Effector memory CD4-positive, alpha-beta T cell (primary cell): Measurements from ENCODE around the gene LILRB5.
"Not testable (repeated sequence)": the region's sequence is repeated elsewhere in the genome, so short reads cannot be mapped to it uniquely, and the experiment has no call there.

ENCODE experiments used
- DNase-seq, 3 donors: peaks; one replicate each; pipeline ENCODE4 v3.0.0-alpha.2; 2020
- H3K27ac ChIP-seq: 2 replicates; pipeline ENCODE4 v1.7.0; 2013; ENCODE audit warnings: mild to moderate bottlenecking, low read length, moderate library complexity; ENCODE audit not compliant: insufficient read depth, poor library complexity, severe bottlenecking
- H3K27me3 ChIP-seq: replicated peaks from 2 replicates; pipeline ENCODE4 v1.7.0; 2013; ENCODE audit warnings: mild to moderate bottlenecking, low read length; ENCODE audit not compliant: insufficient read depth, control insufficient read depth, poor library complexity, severe bottlenecking
- H3K36me3 ChIP-seq: 2 replicates; pipeline ENCODE4 v1.7.0; 2013; ENCODE audit warnings: mild to moderate bottlenecking, low read length, moderate library complexity; ENCODE audit not compliant: control insufficient read depth, insufficient read depth
- H3K4me1 ChIP-seq: 2 replicates; pipeline ENCODE4 v1.7.0; 2013; ENCODE audit warnings: low read length, mild to moderate bottlenecking; ENCODE audit not compliant: control insufficient read depth, insufficient read depth, poor library complexity, severe bottlenecking
- H3K4me3 ChIP-seq: 2 replicates; pipeline ENCODE4 v1.7.0; 2013; ENCODE audit warnings: low read length, low read depth, mild to moderate bottlenecking; ENCODE audit not compliant: insufficient read depth, poor library complexity, severe bottlenecking
- H3K9me3 ChIP-seq: 2 replicates; pipeline ENCODE4 v1.7.0; 2013; ENCODE audit warnings: mild to moderate bottlenecking, low read length, moderate library complexity; ENCODE audit not compliant: control insufficient read depth
- total RNA-seq, 3 donors: gene quantifications; one replicate each; lab custom pipeline; 2026; lab: John Stamatoyannopoulos, UW

LILRB5 gene
- 0 reads per million in 3 donors for total RNA-seq

GRCh38 chr19:54257116-54257480 is at the start of gene LILRB5:
TSS of gene LILRB5 (minus strand) at chr19:54257273. CDS start at chr19:54257193, 80 bp downstream.
- DNase-seq, result no peak
- no peaks in the 10 kb centered on the region for H3K9me3 ChIP-seq
- no peaks in the 10 kb centered on the region for H3K36me3 ChIP-seq
- no peaks in the 10 kb centered on the region for H3K27me3 ChIP-seq
- H3K4me1 ChIP-seq, result no peaks in the 10 kb centered on the region
- H3K4me3 ChIP-seq, result no peak within 1 kb of the TSS
- no peak within 1 kb of the TSS for H3K27ac ChIP-seq

GRCh38 chr19:54305141-54305540 is 48.1 kb upstream of the LILRB5 start:
- Histone ChIP-seq H3K4me1 (peaks cover 3% of the 10 kb centered on the region), H3K4me3 (no peak overlapping the region), H3K36me3 (no peaks in the 10 kb centered on the region), H3K27ac (no peak overlapping the region), H3K27me3 (no peaks in the 10 kb centered on the region), H3K9me3 (no peaks in the 10 kb centered on the region)
- DNase-seq, result no peak

- Histone ChIP-seq H3K4me3 (no peak overlapping the region), H3K27me3 (no peaks in the 10 kb centered on the region), H3K27ac (no peak overlapping the region), H3K4me1 (peaks cover 3% of the 10 kb centered on the region), H3K9me3 (no peaks in the 10 kb centered on the region), H3K36me3 (no peaks in the 10 kb centered on the region)
- DNase-seq, result no peak
These were observed 45.2 kb upstream of the LILRB5 start for GRCh38 chr19:54302257-54302656.

- Histone ChIP-seq H3K27me3 (no peaks in the 10 kb centered on the region), H3K36me3 (no peaks in the 10 kb centered on the region), H3K27ac (no peak overlapping the region), H3K9me3 (no peaks in the 10 kb centered on the region), H3K4me3 (no peak overlapping the region), H3K4me1 (peaks cover 3% of the 10 kb centered on the region)
- DNase-seq, result no peak
These were observed 42.4 kb upstream of the LILRB5 start for GRCh38 chr19:54299515-54299914.

GRCh38 chr19:54299126-54299498 is 42.0 kb upstream of the LILRB5 start:
- H3K36me3 ChIP-seq, result no peaks in the 10 kb centered on the region
- H3K4me3 ChIP-seq, result no peak overlapping the region
- DNase-seq, result no peak
- H3K27me3 ChIP-seq, result no peaks in the 10 kb centered on the region
- no peaks in the 10 kb centered on the region for H3K9me3 ChIP-seq
- no peak overlapping the region for H3K27ac ChIP-seq
- H3K4me1 ChIP-seq, result peaks cover 2% of the 10 kb centered on the region

GRCh38 chr19:54298357-54299125 is 41.5 kb upstream of the LILRB5 start:
- H3K27me3 ChIP-seq, result no peaks in the 10 kb centered on the region

GRCh38 chr19:54297759-54298305 is 40.8 kb upstream of the LILRB5 start:
- Histone ChIP-seq H3K27me3 (no peaks in the 10 kb centered on the region), H3K4me3 (no peak overlapping the region), H3K4me1 (no peaks in the 10 kb centered on the region), H3K36me3 (no peaks in the 10 kb centered on the region), H3K27ac (no peak overlapping the region), H3K9me3 (no peaks in the 10 kb centered on the region)
- no peak for DNase-seq

More at GRCh38 chr19:54298357-54299125, 41.5 kb upstream of the LILRB5 start:
- H3K36me3 ChIP-seq, result no peaks in the 10 kb centered on the region
- no peak overlapping the region for H3K27ac ChIP-seq
- no peak for DNase-seq
- no peaks in the 10 kb centered on the region for H3K9me3 ChIP-seq
- no peaks in the 10 kb centered on the region for H3K4me1 ChIP-seq
- no peak overlapping the region for H3K4me3 ChIP-seq

GRCh38 chr19:54294539-54294938 is 37.5 kb upstream of the LILRB5 start:
- no peak overlapping the region for H3K4me3 ChIP-seq
- no peaks in the 10 kb centered on the region for H3K4me1 ChIP-seq
- no peak overlapping the region for H3K27ac ChIP-seq
- no peaks in the 10 kb centered on the region for H3K9me3 ChIP-seq
- H3K36me3 ChIP-seq, result no peaks in the 10 kb centered on the region
- no peak for DNase-seq
- H3K27me3 ChIP-seq, result no peaks in the 10 kb centered on the region

GRCh38 chr19:54289160-54289559 is 32.1 kb upstream of the LILRB5 start:
- not testable (repeated sequence) for H3K27ac ChIP-seq, H3K36me3 ChIP-seq, H3K4me1 ChIP-seq, H3K4me3 ChIP-seq, DNase-seq, H3K9me3 ChIP-seq, H3K27me3 ChIP-seq

- H3K36me3 ChIP-seq, result no peaks in the 10 kb centered on the region
- H3K4me3 ChIP-seq, result no peak overlapping the region
- no peak overlapping the region for H3K27ac ChIP-seq
- DNase-seq, result no peak
- H3K9me3 ChIP-seq, result no peaks in the 10 kb centered on the region
- H3K4me1 ChIP-seq, result no peaks in the 10 kb centered on the region
- no peaks in the 10 kb centered on the region for H3K27me3 ChIP-seq
These were observed 30.4 kb upstream of the LILRB5 start for GRCh38 chr19:54287456-54287855.
